HUDEP-2 (cell line): ENCODE measurements around the gene CCSER1.
"Not testable (repeated sequence)": the region's sequence is repeated elsewhere in the genome, so short reads cannot be mapped to it uniquely, and the experiment has no call there.

Experiments used
- DNase-seq, 76 experiments: peaks; one replicate each; lab custom pipeline; 2025; ENCODE audit not compliant: unreplicated experiment in 76 of 76; lab: John Stamatoyannopoulos, UW

The CCSER1 gene

DNA sequence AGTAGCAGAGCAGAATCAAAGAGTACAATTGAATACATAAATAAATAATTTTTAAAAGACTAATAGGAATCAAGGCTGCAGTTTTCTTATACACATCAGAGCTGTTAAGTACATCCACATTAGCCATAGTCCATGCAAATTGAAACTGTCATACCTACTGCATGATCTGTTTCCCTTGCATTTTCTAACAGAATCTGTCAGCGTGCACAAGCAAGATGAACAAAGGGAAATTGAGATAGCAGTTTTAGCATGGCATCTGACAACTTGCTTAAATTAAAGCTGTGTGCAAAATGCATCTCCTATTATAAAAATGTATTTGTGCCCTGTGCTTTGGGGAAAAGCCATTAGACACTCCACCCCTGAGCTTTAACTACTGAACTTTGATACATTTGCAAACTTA is 1473.1 kb downstream of the CCSER1 start:
- DNase-seq, result no peak

DNA sequence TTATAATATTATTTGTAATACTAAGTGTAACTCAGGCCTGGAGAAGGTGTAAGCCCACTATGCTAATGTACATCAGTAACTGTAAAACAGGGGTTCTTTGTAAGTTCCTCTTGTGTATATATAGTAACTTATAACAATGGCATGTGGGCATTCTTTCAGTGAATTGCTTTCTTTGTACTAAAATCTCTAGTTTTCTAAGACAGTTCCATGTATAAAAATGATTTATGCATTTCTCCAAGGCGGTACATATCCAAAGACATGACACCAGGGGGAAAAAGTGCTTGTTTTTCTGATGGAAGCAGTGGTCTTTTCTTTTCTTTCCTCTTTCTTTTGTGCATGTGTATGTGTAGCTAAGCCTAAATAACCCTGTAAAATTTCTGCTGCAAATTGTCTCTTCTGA is 1474.2 kb downstream of the CCSER1 start:
- DNase-seq, result no peak

DNA sequence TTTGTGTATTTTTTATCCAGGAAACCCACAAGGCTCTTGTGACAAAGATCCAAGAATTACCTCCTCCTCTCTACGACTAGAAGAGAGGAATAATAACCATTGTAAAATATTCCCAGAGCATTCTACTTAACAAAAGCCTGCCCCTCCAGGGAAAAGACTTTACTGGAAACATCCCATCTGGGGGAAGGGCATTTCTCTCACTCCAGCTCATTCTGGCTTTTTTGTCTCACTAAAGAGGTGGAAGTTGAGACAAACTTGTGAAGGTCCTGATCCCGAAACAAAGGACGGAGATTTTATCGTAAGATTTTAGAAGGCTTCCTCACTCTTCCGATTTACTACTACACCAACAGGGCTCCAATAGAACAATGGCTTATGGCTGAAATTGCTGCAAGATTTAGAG is 1484.6 kb downstream of the CCSER1 start:
- no peak for DNase-seq

DNA sequence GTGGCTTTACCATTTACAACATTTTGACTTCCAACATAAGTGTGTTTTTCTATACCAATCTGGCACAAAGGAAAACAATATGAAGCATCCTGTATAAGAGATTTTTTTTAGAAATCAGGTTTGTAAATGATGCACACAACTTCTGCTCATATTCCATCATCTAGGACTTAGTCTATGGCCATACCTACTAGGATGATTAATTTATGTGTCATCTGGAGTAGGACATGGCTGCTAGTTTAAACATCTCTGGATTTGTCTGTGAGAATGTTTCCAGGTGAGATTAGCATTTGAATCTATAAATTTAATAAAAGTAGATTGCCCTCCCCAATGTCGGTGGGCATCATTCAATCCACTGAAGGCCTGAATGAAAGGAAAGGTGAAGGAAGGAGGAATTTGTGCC is 1493.8 kb downstream of the CCSER1 start:
- DNase-seq, result no peak

DNA sequence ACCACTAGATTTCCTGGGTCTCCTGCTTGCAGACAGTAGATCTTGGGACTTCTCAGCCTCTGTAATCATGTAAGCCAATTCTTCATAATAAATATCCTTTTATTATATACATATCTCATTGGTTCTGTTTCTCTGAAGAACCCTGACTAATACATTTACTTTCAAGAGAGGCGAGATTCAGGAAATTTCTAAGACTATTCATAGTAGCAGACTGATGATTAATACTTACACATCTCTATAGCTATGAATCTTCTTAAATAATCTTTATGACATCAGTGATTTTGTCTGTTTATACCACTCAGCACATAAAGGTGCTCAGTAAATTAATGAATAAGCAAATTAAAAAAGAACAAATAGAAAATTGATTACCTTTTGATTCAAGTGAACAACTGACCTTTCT is 1494.3 kb downstream of the CCSER1 start:
- DNase-seq, result no peak

DNA sequence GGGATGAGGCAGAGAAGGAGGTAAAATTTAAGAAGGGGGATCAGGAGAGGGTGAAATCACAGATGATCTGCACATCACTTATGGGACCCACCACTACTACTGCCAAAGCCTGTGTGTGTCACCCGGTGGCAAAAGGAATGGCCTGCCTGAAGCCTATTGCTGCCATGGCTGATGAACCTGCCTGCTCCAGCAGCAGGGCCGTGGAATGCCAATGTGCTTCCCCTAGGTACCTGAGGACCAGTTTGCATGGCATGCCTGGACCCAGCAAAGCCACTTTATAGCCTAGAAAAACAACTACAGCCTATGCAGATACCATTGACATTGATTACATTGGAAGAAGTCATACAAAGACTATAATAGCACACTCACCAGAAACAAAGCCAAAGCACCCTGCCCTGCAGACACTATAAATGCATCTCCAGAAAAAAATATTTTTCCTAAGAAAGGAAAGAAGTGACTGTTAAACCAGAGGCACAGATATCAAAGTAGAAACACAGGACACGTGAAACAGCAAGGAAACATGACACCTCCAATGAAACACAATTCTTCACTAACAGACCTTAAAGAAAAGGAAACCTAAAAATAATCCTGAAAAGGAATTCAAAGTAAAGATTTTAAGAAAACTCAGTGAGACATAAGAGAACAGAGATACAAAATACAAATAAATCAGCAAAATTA is 1495.9 kb downstream of the CCSER1 start:
- no peak for DNase-seq

DNA sequence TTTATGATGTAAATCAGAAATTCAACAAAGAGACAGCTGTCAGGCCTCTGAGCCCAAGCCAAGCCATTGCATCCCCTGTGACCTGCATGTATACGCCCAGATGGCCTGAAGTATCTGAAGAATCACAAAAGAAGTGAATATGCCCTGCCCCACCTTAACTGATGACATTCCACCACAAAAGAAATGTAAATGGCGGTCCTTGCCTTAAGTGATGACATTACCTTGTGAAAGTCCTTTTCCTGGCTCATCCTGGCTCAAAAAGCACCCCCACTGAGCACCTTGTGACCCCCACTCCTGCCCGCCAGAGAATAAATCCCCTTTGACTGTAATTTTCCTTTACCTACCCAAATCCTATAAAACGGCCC is 1496.4 kb downstream of the CCSER1 start:
- not testable (repeated sequence) for DNase-seq

DNA sequence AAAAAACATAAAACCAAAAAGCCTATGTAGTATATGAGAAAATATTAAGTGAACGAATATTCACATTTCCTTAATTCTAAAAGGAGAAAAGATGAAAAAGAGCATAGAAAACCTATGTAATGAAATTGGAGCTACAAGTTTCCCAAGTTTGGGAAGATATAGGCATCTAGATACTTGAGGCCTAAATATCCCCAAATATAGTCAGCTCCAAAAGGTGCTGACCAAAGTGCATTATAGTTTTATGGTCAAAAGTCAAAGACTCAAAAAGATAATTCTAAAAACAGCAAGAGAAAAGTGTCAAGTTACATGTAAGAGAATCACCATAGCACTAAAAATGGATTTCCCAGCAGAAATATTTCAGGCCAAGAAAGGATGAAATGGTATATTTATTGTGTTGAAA is 1502.9 kb downstream of the CCSER1 start:
- DNase-seq, result no peak

DNA sequence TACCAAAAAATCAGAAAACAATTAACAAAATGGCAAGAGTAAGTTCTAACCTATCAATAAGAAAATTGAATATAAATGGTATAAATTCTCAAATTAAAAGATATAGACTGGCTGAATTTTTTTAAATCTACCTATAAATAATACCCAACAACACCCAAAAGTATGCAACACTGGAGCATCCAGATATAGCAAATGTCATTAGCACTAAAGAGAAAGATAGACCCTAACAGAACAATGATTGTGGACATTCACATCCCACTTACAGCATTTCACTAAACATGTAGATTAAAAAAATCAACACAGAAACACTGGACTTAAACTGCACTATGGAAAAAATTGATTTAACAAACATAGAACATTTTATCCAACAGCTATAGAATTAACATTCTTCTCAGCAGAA is 1503.6 kb downstream of the CCSER1 start:
- no peak for DNase-seq

DNA sequence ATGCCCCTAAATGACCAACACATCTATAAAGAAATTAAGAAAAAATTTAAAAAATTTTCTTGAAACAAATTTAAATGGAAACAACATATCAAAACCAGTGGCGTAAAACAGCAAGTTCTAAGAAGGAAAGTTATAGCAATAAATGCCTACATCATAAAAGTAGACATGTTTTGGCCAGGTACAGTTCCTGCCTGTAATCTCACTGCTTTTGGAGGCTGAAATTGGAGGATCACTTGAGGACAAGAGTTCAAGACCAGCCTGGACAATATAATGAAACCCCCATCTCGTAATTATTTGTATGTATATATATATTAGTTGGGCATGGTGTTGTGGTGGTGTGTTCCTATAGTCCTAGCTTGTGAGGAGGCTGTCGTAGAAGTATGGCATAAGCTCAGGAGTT is 1504.1 kb downstream of the CCSER1 start:
- no peak for DNase-seq

DNA sequence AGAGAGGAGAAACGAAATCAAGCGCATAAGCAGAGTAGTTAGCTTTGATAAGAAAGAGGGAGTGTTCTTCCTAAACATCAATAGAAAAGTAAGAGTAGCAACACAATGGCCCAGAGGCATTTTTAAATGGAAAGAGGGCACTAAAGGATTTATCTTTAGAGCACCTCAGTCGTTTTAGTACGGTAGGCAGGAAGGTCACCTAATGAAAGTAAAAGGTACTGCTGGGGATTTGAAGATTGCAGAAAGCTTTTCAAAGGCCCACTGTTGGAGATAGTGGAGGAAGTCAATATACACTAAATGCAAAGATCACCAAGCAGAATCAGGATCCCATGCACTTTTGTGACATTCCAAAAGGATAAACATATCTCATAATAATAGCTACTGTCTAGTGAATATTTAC is 1508.9 kb downstream of the CCSER1 start:
- no peak for DNase-seq
